HuH-7.5 (cell line): ENCODE measurements around the gene ARMC10.
"Not testable (repeated sequence)": the region's sequence is repeated elsewhere in the genome, so short reads cannot be mapped to it uniquely, and the experiment has no call there.

Experiments used
- DNase-seq: peaks from one replicate; pipeline ENCODE4 v3.0.0; 2011; ENCODE audit warnings: low spot score

ARMC10 gene

DNA sequence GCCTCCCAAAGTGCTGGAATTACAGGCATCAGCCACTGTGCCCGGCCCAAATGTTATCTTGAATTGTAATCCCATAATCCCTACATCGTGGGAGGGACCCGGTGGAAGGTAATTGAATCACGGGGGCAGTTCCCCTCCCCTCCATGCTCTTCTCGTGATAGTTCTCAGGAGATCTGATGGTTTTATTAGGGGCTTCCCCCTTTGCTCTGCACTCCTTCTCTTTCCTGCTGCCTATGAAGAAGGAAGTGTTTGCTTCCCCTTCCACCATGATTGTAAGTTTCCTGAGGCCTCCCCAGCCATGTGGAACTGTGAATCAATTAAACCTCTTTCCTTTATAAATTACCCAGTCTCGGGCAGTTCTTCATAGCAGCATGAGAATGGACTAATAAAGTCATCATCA is 3.3 kb downstream of the ARMC10 start:
- not testable (repeated sequence) for DNase-seq

GRCh38 chr7:103079836-103080235 is 4.9 kb downstream of the ARMC10 start:
- no peak for DNase-seq

DNA sequence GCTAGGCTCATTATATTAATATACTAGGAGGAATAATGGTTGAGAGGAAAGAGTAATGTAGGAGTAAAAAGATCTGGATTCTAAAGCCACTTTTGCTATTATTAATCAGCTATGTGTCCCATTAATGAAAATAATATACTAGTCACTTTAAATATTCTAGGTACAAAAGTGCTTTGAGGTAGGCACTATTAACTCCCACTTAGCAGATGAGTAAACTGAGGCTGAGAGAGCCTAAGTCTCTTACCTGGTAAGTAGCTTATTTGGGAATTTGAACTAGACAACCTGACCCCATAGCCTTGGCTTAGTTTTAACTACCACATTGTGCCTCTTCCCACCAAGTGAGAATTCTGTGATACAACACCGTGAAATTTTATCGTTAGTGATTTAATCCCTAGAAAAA is 6.0 kb downstream of the ARMC10 start:
- DNase-seq: no peak

- DNase-seq: no peak
Measured at GRCh38 chr7:103082497-103082896, 7.6 kb downstream of the ARMC10 start.

DNA sequence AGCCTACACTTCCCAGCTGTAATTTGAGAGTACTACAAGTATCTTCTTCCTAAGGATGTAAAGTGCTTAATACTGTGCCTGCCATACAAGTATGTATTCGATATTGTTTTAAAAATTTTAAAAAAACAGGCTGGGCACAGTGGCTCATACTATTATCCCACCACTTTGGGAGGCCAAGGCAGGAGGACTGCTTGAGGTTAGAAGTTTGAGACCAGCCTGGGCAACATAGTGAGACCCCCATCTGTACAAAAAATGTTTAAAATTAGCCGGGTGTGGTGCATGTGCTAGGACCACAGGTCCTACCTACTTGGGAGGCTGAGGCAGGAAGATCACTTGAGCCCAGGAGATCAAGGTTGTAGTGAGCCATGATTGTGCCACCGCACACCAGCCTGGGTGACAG is 8.3 kb downstream of the ARMC10 start:
- DNase-seq: no peak

GRCh38 chr7:103092321-103092720 is 17.4 kb downstream of the ARMC10 start:
- DNase-seq: not testable (repeated sequence)

GRCh38 chr7:103093429-103093828 is 18.5 kb downstream of the ARMC10 start:
- no peak for DNase-seq

DNA sequence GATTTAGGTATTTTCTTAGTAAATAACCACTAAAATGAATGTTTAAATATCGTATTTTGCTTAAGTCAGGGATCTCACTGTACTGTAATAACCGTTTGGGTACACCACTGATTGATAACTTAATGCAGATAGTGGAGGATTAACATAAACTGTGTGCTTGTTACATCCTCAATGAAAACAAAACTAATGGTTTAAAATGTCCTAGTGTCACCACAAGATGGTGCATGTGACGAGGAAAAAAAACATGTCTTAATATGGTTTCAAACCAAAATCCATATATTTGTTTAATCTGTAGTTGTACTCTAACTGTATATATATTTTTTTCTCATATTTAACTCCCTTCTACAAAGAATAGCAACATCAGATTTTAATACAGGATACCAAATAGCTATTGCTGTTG is 19.2 kb downstream of the ARMC10 start:
- no peak for DNase-seq

DNA sequence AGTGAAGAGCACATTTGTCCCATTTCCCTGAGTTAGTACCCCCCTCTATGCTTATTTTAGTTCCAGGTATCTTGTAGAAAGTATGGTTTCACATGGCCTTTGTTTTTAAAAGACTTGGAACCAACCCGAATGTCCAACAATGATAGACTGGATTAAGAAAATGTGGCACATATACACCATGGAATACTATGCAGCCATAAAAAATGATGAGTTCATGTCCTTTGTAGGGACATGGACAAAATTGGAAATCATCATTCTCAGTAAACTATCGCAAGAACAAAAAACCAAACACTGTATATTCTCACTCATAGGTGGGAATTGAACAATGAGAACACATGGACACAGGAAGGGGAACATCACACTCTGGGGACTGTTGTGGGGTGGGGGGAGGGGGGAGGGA is 20.6 kb downstream of the ARMC10 start:
- DNase-seq: not testable (repeated sequence)

GRCh38 chr7:103097041-103097440 is 22.1 kb downstream of the ARMC10 start:
- DNase-seq: no peak

DNA sequence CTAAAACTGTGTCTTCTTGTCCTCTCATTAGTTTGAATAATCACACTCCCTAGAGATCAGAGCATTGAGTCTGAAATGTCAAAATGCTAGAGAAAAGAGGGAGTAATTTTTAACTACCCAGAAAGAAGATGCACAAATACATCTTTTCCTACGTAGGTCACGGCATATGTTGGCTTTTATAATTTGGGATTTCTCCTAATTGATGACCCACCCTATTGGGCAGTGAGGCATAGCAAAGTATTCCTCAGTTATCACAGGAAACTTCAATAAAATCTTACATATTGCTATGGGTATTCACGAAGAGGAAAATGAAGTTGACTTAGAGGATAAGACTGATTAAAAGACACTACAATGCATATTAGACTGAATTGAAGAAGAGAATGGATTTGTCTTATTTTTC is 25.4 kb downstream of the ARMC10 start:
- no peak for DNase-seq

DNA sequence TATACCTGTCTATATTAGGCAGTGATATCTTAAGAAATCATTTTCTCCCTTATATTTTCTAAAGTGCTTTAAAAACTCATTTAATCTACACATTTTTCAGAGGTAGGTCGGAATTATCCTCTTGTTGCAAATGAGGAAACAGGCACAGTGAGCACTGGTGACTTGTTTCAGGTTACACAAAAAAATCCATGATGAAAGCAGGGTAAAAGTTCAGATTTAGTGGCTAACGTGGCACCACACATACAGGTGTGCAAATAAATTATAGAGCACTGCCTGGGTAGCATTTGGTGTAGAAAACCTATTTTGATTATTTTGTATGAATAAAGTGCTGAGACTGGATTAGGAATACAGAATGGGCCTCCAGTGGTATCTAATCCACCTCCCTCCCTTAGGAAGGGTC is 26.6 kb downstream of the ARMC10 start:
- DNase-seq: no peak

- no peak for DNase-seq
Measured at GRCh38 chr7:103106005-103106702, 31.2 kb downstream of the ARMC10 start.

DNA sequence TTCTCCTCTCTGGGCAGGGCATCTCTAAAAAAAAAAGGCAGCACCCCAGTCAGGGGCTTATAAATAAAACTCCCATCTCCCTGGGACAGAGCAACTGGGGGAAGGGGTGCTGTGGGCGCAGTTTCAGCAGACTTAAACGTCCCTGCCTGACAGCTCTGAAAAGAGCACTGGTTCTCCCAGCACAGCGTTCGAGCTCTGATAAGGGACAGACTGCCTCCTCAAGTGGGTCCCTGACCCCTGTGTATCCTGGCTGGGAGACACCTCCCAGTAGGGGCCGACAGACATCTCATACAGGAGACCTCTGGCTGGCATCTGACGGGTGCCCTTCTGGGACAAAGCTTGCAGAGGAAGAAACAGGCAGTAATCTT is 31.7 kb downstream of the ARMC10 start:
- not testable (repeated sequence) for DNase-seq

GRCh38 chr7:103113164-103113563 is 38.2 kb downstream of the ARMC10 start:
- DNase-seq: no peak

DNA sequence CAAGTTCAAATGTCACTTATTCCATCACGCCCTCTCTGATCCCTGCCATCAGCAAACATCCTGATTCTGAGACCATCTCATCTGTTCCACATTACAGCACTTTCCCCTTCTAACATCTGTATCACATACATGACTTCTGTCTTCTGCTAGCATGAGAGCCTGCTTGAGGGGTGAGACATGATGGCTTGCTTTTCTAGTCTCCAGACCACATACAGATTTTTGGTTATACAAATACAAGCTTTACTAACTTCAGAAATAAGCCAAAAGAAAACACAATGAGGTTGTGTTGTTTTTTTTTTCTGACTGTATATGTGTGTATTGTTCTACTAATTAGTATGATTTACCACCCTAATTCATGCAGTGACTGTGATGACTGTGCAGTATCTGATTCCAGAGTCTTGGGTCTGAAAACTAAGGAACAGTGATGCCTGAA is 39.7 kb downstream of the ARMC10 start:
- no peak for DNase-seq

DNA sequence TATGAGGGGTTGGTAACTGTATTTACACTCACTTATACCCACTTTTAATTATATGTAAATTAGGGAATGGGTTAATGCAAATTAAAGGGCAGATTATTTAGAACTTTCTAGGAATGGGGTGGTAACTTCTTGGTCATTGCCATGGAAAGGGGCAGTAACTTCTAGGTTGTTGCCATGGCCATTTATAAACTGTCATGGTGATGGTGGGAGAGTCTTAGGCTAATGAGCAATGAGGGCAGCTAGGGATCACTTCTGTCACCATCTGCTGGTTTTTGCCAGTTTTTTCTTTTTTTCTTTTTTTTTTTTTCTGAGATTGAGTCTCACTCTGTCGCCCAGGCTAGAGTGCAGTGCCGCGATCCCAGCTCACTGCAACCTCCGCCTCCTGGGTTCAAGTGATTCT is 40.8 kb downstream of the ARMC10 start:
- DNase-seq: no peak

- DNase-seq: no peak
Measured at GRCh38 chr7:103116511-103116910, 41.6 kb downstream of the ARMC10 start.

DNA sequence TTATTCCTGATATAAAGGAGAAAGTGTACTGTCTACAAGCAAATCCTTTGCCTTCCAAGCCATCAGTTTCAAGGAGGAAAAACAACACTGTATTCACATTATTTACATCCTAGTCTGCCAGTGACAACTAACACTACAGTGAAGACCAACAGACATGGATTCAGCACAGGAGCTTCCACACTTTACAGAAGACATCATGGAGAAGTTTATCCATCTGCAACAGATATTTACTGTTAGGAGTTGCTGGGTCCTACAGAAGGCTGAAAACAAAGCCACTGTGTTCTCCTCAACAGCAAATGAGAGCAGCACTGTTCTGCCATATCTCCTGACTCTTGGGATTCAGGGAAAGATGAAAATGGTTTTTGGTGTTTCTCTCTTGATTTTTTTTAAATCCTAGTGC is 42.1 kb downstream of the ARMC10 start:
- DNase-seq: no peak

DNA sequence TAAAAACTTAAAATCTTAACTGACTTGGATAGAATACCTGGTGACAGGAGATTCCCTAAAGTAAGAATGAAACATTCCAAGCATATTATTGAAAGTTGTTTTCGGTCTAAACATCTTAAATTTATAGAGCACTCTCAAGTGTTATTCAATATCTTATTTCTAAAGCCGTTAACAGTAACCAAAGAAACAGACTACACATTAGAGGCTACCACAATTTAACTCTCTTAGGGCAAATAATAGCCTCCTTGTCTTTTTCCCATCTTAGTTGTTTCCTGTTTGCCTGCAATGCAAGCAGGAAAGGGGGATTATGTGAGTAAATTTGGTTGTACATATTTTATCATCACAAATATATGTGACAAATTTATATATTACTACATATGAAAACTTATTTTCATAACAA is 42.5 kb downstream of the ARMC10 start:
- no peak for DNase-seq

GRCh38 chr7:103119791-103120291 is 44.9 kb downstream of the ARMC10 start:
- no peak for DNase-seq

- no peak for DNase-seq
Measured at GRCh38 chr7:103120362-103120761, 45.4 kb downstream of the ARMC10 start.

DNA sequence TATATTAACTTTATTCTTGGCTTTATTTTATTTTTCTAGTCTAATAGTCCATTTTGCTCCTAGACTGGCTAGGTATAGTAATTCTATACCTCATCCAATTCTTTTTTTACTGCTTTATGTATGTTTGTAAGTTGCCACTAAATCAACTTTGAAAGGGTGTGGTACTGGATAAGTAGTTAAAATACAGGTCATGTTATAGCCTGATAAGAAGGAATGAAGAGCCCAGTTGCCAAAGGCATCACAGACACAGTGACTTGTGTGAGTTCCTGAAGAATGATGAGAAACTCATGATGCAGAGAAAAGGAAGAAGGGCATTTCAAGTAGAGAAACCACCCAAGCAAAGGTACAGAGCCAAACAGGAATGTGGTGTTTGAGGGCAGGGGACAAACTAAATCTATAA is 46.7 kb downstream of the ARMC10 start:
- no peak for DNase-seq

- no peak for DNase-seq
Measured at GRCh38 chr7:103123529-103123928, 48.6 kb downstream of the ARMC10 start.
